GM12873 (cell line): Measurements from ENCODE around the gene ARPP21.

Experiments
- CTCF ChIP-seq: IDR thresholded peaks from 2 replicates; pipeline ENCODE4 v1.5.1; 2012; ENCODE audit warnings: low read depth, mild to moderate bottlenecking, moderate library complexity, low read length, control low read depth; ENCODE audit not compliant: insufficient read depth; ENCODE audit errors: missing control alignments

ARPP21 gene

GRCh38 chr3:35602395-35602936 is 36.9 kb upstream of the ARPP21 start:
- TF ChIP-seq CTCF = no peak

- no peak for TF ChIP-seq CTCF
Observed at GRCh38 chr3:35616346-35616745, 23.0 kb upstream of the ARPP21 start.

DNA sequence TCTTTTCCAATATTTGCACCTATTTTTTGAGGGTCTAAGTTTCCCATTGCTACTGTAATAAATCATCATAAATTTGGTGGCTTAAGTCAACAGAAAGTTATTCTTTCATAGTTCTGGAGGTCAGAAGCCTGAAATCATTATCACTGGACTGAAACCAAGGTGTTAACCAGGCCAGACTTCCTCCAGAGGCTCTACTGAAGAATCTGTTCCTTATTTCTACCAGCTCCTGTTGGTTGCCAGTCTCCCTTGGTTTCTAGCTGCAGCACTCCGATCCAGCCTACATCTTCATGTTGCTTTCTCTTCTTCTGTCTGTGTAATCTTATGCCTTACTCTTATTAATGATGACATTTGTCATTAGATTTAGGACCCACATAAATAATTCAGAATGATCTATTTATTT is 22.0 kb upstream of the ARPP21 start:
- TF ChIP-seq CTCF = no peak

GRCh38 chr3:35624698-35625097 is 14.6 kb upstream of the ARPP21 start:
- no peak for TF ChIP-seq CTCF

DNA sequence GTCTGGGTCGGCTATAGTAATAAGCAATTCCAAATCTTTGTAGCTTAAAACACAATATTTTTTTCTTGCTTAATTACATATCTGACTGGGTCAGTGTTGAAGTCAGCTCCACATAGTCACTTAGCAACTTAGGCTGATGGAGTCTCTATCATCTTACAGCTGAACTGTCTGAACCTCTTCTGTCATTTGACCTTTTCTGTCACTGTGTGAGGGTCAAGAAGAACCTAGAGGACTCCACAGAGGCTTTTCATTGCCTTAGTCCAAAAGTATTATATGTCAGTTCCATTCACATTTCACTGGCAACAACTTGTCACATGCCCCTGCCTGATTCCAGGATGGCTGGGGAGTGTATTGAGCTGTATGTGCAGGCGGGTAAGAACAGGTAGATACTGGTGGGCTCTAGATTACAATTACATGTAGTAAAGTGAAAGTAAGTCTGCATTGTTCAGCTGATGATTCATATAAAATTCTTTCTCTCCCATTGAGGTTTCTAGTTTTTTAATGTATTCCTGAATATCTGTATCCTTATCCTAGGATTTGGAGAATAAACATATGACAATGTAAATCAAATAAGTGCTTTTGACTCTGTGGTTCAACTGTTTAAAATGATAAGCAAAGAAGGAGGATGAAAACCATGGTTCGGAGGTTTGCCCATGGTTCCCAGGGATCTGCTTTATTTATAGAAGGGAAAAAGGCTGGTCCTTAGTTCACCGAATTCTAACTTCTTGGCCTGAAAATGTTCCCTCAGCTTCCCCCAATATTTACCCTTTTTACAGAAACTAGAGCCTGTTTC is 5.8 kb upstream of the ARPP21 start:
- no peak for TF ChIP-seq CTCF

- no peak for TF ChIP-seq CTCF
Observed at GRCh38 chr3:35635407-35635806, 3.9 kb upstream of the ARPP21 start.

DNA sequence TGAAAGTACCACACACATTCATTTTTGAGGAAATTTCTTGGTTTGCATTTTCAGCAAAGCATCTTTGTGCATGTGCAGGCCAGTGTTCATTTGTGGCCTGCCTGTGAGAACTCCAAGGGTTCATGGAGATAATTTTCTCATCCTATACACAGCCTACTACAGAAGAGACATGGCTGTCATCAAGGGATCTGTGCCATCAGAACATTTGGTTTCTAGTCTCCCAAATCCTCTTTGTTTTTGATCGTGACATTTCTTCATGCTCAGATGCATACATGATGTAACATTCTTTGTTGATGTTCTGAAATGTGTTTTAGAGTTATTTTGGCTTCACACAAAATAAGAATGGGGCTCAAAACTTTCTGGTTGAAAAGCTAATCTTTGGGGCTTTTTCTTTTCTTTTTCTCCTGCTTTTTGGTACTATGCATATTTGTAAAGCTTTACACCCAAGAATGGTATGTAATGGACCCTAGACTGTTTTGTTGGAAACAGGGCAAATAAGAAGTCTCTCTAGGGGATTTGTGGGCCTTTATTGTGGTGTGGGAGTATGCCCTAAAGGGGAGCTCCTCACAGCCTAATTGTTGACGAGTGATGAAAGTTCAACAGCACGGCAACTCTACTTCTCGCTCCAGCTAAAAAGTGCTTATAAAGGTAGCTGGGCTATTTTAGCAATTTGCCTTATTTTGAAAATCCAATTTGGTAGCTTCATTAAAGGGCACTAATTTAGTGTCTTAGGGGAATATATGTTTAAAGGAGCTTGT is 3.2 kb upstream of the ARPP21 start:
- no peak for TF ChIP-seq CTCF
